Stomach smooth muscle (tissue), 2 donors: ENCODE measurements around the gene IFT88.
A peak's percentile ranks its signal among the peaks of the same experiment; 100 is the strongest.

ENCODE experiments used
- H3K27ac ChIP-seq: one replicate; pipeline ENCODE4 v1.7.0; 2013; ENCODE audit warnings: mild to moderate bottlenecking, low read length, inconsistent platforms
- H3K27me3 ChIP-seq, 2 donors: one replicate each; pipeline ENCODE4 v1.7.0; 2013; ENCODE audit warnings: low read length in 2 of 2; ENCODE audit not compliant: insufficient read depth in 2 of 2, control insufficient read depth in 1 of 2
- H3K36me3 ChIP-seq, 2 donors: one replicate each; pipeline ENCODE4 v1.7.0; 2013; ENCODE audit warnings: low read length in 2 of 2; ENCODE audit not compliant: control insufficient read depth in 2 of 2, insufficient read depth in 2 of 2
- H3K4me1 ChIP-seq: one replicate; pipeline ENCODE4 v1.7.0; 2013; ENCODE audit warnings: low read length; ENCODE audit not compliant: control insufficient read depth, insufficient read depth
- H3K4me3 ChIP-seq, 2 donors: one replicate each; pipeline ENCODE4 v1.7.0; 2013; ENCODE audit warnings: low read length in 2 of 2
- H3K9ac ChIP-seq, 2 donors: one replicate each; pipeline ENCODE4 v1.7.0; 2013; ENCODE audit warnings: low read length in 2 of 2, mild to moderate bottlenecking in 1 of 2
- H3K9me3 ChIP-seq, 2 donors: one replicate each; pipeline ENCODE4 v1.7.0; 2013; ENCODE audit warnings: low read length in 2 of 2; ENCODE audit not compliant: control insufficient read depth in 2 of 2
- donor health status: healthy.
- donor health status: Pancreatic carcinoma.

IFT88 gene

DNA sequence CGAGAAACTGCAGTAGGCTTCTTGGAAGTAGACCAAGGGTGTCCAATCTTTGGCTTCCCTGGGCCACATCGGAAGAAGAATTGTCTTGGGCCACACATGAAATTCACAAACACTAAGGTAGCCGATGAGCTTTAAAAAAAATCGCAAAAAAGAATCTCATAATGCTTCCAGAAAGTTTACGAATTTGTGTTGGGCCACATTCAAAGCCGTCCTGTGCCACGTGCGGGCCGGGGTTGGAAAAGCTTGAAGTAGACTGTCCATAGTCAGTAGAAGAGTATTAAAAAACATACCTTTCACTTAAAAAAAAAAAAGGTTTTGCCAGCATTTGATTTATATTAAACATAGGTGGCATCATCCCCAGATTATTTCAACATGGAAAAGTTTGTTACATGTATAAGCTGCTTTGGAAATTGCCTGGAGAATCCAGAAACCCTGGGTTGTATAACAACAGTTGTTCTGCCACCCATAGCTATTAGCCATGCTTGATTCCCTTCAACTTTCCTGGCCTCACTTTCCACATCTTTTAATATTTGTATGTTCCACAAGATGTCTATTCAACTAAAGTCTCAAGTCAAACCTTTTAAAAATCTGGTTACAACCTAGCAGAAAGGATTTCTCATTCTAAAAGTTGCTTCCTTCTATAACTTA is 1.0 kb downstream of the IFT88 start:
- H3K36me3 ChIP-seq: no peaks in the 10 kb centered on the region
- peak overlapping the region; percentile 92 for H3K27ac ChIP-seq
- peak overlapping the region; percentile 81 to 99 for H3K4me3 ChIP-seq
- H3K4me1 ChIP-seq: peaks cover 8% of the 10 kb centered on the region
- H3K27me3 ChIP-seq: no peaks in the 10 kb centered on the region
- H3K9me3 ChIP-seq: no peaks in the 10 kb centered on the region
- H3K9ac ChIP-seq: peak overlapping the region; percentile 88 to 97

DNA sequence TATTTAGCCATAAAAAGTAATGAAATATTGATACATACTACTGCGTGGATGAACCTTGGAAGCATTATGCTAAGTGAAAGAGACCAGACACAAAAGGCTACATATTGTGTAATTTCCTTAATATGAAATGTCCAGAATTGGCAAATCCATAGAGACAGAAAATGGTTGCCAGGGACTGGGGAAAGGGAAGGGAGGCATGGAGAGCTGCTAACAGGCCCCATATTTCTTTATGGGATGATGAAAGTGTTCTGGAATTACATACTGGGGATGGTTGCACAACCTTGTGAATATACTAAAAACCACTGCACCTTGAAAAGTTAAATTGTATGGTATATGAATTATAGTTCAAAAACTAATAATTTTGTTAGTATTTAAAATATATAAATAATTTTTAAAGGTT is 3.6 kb downstream of the IFT88 start:
- no peak overlapping the region for H3K4me3 ChIP-seq
- no peak overlapping the region for H3K9ac ChIP-seq
- H3K27ac ChIP-seq: no peak overlapping the region
- H3K36me3 ChIP-seq: no peaks in the 10 kb centered on the region
- H3K27me3 ChIP-seq: no peaks in the 10 kb centered on the region
- peaks cover 8% of the 10 kb centered on the region for H3K4me1 ChIP-seq
- no peaks in the 10 kb centered on the region for H3K9me3 ChIP-seq

DNA sequence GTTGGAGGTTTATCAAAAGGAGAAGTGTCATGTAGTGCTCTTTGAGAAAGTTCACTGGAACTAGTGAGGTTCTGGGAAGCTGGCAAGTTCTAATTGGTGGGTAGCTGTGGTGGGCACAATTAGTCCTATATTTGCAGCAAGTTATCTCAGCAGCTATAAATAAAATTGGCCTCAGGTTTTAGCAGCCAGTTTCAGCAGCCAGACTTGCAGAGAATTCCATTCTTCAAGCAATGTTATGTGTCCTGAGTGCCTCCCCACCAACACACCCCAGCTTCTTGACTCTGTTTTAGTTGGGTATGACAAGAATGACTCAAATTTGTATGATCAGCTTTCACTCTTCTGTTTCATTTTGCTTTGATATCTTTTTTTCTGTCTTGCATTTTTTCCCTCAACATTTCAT is 4.7 kb downstream of the IFT88 start:
- H3K9me3 ChIP-seq: no peaks in the 10 kb centered on the region
- H3K9ac ChIP-seq: no peak overlapping the region
- H3K4me3 ChIP-seq: no peak overlapping the region
- H3K36me3 ChIP-seq: no peaks in the 10 kb centered on the region
- H3K27ac ChIP-seq: no peak overlapping the region
- peaks cover 4% of the 10 kb centered on the region for H3K4me1 ChIP-seq
- H3K27me3 ChIP-seq: no peaks in the 10 kb centered on the region

DNA sequence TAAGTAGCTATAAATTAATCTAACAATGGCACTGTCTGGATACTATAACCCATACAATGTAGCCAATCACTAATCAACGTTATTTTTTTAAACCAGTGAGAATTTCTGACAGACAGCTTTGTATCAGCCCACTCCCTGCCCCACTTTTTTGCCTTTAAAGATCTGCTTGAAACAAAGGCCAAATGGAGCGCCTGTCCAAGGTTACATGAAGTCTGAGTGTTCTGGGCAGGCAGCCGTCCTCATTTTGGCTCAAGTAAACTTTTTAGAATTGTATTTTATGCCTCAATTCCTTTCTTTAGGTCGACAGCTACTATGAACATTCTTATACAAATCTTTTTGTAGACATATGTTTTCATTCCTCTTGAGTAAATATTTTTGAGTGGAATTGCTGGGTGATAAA is 6.2 kb downstream of the IFT88 start:
- H3K27ac ChIP-seq: no peak overlapping the region
- no peaks in the 10 kb centered on the region for H3K36me3 ChIP-seq
- no peaks in the 10 kb centered on the region for H3K9me3 ChIP-seq
- no peak overlapping the region for H3K9ac ChIP-seq
- H3K4me3 ChIP-seq: no peak overlapping the region
- no peaks in the 10 kb centered on the region for H3K27me3 ChIP-seq
- H3K4me1 ChIP-seq: peaks cover 2% of the 10 kb centered on the region

DNA sequence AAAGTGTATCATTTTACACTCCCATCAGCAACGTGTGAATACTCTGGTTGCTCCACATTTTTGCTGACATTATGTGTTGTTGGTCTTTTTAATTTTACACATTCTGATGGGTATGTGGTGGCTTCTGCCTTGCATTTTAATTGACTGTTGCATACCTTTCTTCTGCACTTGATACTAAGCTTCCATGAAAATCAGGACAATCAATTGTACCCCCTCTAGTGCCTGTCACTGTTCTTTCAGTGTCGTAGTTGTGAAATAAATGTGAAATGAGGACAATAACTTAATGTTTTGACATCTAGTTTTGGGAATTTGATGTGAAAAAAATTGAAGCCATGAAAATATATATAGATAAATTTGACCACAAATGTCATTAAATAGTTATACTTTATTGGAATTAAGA is 6.7 kb downstream of the IFT88 start:
- Histone ChIP-seq H3K27ac (no peak overlapping the region), H3K4me1 (no peaks in the 10 kb centered on the region), H3K36me3 (no peaks in the 10 kb centered on the region), H3K4me3 (no peak overlapping the region), H3K9me3 (no peaks in the 10 kb centered on the region), H3K27me3 (no peaks in the 10 kb centered on the region), H3K9ac (no peak overlapping the region)

DNA sequence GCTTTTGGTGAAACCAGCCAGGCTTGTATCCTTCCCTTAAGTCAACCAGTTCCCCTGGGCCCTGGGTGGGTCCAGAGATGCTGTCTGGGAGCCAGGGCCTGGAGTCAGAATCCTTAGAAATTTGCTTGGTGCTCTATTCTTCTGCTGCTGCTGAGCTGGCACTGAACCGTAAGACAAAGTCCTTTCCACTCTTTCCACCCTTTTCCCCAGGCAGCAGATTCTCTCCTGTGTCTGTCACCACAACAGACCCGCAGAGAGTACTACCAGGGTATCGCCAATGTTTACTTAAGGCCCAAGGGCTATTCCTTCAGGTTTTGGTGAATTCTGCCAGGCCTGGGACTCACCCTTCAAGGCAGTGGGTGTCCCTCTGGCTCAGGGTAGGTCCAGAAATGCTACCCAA is 12.2 kb downstream of the IFT88 start:
- no peaks in the 10 kb centered on the region for H3K9me3 ChIP-seq
- H3K36me3 ChIP-seq: peaks cover 7 to 15% of the 10 kb centered on the region in 2 donors
- H3K4me3 ChIP-seq: no peak overlapping the region
- no peaks in the 10 kb centered on the region for H3K4me1 ChIP-seq
- no peaks in the 10 kb centered on the region for H3K27me3 ChIP-seq
- H3K9ac ChIP-seq: no peak overlapping the region
- H3K27ac ChIP-seq: no peak overlapping the region

DNA sequence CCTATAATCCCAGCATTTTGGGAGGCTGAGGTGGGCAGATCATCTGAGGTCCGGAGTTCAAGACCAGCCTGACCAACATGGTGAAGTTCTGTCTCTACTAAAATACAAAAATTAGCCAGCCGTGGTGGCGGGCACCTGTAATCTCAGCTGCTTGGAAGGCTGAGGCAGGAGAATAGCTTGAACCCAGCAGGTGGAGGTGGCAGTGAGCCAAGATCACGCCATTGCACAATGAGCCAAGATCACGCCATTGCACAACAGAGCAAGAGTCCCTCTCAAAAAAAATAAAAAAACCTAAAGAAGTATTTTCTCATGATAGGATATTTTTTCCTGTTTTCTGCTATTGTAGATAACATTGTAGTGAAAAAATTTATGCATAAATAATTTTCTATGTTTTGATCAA is 13.3 kb downstream of the IFT88 start:
- Histone ChIP-seq H3K27me3 (no peaks in the 10 kb centered on the region), H3K9ac (no peak overlapping the region), H3K27ac (no peak overlapping the region), H3K36me3 (peaks cover 16 to 23% of the 10 kb centered on the region in 2 donors), H3K4me3 (no peak overlapping the region), H3K9me3 (peaks cover 3 to 7% of the 10 kb centered on the region in 2 donors), H3K4me1 (no peaks in the 10 kb centered on the region)

DNA sequence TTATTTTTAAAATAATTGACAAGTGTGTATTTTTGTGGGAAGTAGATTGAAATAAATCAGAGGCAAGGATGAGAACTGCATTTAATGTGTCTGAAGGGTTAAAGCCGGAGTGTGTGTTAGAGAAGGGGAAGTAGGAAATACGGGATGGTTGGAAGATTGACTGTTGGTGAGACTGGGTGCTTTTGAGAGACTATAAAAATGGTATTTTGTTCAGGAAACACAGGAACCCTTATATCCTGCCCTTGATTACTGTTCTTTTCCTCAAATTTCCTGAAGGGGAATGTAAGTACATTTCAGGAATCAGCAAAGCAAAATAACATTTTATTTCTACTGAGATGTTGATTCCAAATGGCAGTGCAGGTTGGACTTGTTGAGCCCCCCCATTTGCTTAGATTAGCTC is 15.1 kb downstream of the IFT88 start:
- peaks cover 3 to 8% of the 10 kb centered on the region in 2 donors for H3K9me3 ChIP-seq
- peaks cover 18 to 29% of the 10 kb centered on the region in 2 donors for H3K36me3 ChIP-seq
- no peaks in the 10 kb centered on the region for H3K27me3 ChIP-seq

DNA sequence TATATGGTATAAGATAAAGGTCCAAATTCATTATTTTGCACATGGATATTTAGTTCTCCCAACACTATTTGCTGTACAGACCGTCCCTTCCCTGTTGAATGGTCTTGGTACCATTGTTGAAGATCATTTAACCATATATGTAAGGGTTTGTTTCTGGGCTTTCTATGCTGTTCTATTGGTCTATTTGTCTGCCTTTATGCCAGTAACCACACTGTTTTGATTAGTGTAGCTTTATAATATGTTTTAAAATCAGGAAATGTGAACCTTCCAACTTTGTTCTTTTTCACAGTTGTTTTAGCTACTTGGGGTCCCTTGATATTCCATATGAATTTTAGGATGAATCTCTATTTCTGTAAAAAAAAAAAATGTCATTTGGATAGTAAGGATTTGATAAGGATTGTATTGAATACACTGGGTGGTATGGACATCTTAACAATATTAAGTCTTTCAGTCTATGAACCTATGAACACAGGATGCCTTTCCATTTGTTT is 16.9 kb downstream of the IFT88 start:
- Histone ChIP-seq H3K9ac (no peak overlapping the region), H3K4me3 (no peak overlapping the region), H3K36me3 (peaks cover 18 to 29% of the 10 kb centered on the region in 2 donors), H3K27me3 (no peaks in the 10 kb centered on the region), H3K9me3 (peaks cover 3 to 8% of the 10 kb centered on the region in 2 donors), H3K27ac (no peak overlapping the region), H3K4me1 (no peaks in the 10 kb centered on the region)

More for the DNA sequence above, 15.1 kb downstream of the IFT88 start:
- Histone ChIP-seq H3K9ac (no peak overlapping the region), H3K4me1 (no peaks in the 10 kb centered on the region), H3K27ac (no peak overlapping the region), H3K4me3 (no peak overlapping the region)

DNA sequence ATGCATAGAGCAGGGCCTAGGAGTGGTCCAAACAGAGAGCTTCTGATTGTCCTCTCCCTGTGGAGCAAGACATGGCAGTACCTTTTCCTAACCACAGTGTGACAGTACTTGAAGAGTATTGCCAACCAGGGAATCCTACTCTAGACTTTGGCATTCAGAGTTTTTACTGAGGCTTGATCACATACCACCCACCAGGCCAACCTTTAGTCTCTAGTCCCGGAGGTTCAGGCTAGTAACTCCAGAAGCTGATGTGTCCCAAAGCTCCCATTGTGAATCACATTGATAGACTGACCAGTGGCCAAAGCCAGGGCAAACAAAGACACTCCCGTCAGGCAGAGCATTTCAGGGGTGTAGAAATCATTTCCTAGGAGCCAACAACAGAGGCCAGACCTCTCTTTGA is 18.4 kb downstream of the IFT88 start:
- Histone ChIP-seq H3K4me3 (no peak overlapping the region), H3K4me1 (no peaks in the 10 kb centered on the region), H3K27ac (no peak overlapping the region), H3K9ac (no peak overlapping the region), H3K36me3 (peaks cover 13 to 24% of the 10 kb centered on the region in 2 donors), H3K9me3 (peaks cover 3 to 8% of the 10 kb centered on the region in 2 donors), H3K27me3 (no peaks in the 10 kb centered on the region)

DNA sequence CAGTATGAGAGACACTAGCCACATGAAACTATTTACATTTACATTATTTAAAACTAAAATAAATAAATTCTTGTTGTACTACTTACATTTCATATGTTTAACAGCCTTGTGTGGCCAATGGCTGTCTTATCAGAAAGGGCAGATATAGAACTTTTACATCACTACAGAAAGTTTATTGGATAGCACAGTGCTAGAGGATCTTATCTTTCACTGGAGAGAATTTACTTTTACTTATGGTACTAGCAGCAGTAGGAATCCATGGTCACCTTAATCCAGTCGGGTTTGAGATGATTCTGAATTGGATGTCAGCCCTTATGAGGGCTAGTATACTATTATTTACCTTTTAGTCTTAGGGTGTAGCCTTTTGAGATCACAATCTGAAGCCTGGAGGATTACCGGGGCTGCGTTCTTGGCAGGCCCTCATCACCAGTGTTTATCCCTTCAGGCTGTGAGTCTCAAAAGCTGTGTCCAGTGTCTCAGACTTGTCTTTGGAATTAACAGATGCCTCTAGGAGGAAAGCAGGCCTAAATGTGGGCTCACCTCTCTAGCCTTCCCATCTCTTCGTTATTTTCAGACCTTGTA is 21.7 kb downstream of the IFT88 start:
- peak overlapping the region in 1 of 2 donors; percentile 42 for H3K9ac ChIP-seq
- H3K4me1 ChIP-seq: no peaks in the 10 kb centered on the region
- H3K9me3 ChIP-seq: peaks cover 3 to 8% of the 10 kb centered on the region in 2 donors
- peaks cover 11 to 18% of the 10 kb centered on the region in 2 donors for H3K36me3 ChIP-seq
- H3K27ac ChIP-seq: no peak overlapping the region
- peak overlapping the region in 1 of 2 donors; percentile 19 for H3K4me3 ChIP-seq
- H3K27me3 ChIP-seq: no peaks in the 10 kb centered on the region
